ENCODE measurements around the gene LIPN.

DNA sequence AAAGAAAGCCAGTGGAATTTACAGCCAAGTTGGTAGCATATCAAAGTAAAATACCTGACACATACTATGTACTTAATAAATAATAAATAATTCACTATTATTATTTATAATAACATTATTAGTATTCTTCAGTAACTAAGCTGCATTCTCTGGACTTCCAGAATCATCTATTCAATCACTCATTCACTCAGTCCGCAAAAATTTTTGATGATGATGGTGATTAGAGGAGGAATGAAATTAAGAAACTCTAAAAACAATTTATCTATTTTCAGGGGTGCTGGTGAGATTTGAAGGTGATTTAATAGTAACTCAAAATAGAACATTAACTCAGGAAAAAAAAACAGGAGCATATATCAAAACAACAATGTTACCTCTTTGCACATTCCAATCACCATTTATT, 3.2 kb upstream of the LIPN start:
- no peak for TF ChIP-seq POLR2AphosphoS5 (IDR thresholded peaks at IDR 0.05)
- no peak for TF ChIP-seq CTCF (IDR thresholded peaks at IDR 0.05; ENCODE audit: poor library complexity, severe bottlenecking)
- TF ChIP-seq EP300 (conservative IDR thresholded peaks at IDR 0.05; ENCODE audit: poor library complexity, severe bottlenecking): no peak
- no peak for TF ChIP-seq MXI1 (conservative IDR thresholded peaks at IDR 0.05; ENCODE audit: poor library complexity, severe bottlenecking)

Measured in neural cell (in vitro differentiated cells).